Natural killer cell (primary cell): ENCODE data around the gene TCF7L2. TPM values are rescaled to one million over a fixed set of nuclear protein-coding genes. Genes with fewer than 3 reads are reported as not detected.

ENCODE experiments used
- ATAC-seq, 3 donors: fragments of 150-1000 bp in 2 of 3; fragments of 200-7000 bp in 1 of 3; cut with Tn5 transposase; 1 replicate in 1 of 3; 2 replicates in 2 of 3; pipeline ENCODE4 v1.10.0; 2021; ENCODE audit warnings: mild to moderate bottlenecking in 2 of 3, moderate library complexity in 2 of 3
- DNase-seq, 2 donors: peaks; one replicate each; pipeline versions ENCODE4 v3.0.0 to v3.0.0-alpha.2; 2013 to 2021; ENCODE audit warnings: mixed read lengths in 1 of 2
- H3K27ac ChIP-seq: one replicate; pipeline ENCODE4 v1.5.1; 2013; ENCODE audit warnings: mild to moderate bottlenecking, low read length
- H3K27me3 ChIP-seq: one replicate; pipeline ENCODE4 v1.6.1; 2013; ENCODE audit warnings: low read length; ENCODE audit not compliant: control insufficient read depth, insufficient read depth
- H3K36me3 ChIP-seq: one replicate; pipeline ENCODE4 v1.6.1; 2013; ENCODE audit warnings: low read length; ENCODE audit not compliant: control insufficient read depth, insufficient read depth
- H3K4me1 ChIP-seq: one replicate; pipeline ENCODE4 v1.6.1; 2013; ENCODE audit warnings: low read length; ENCODE audit not compliant: control insufficient read depth, insufficient read depth
- H3K4me3 ChIP-seq: one replicate; pipeline ENCODE4 v1.5.1; 2013; ENCODE audit warnings: low read length
- H3K9me3 ChIP-seq: one replicate; pipeline ENCODE4 v1.6.1; 2013; ENCODE audit warnings: low read length; ENCODE audit not compliant: control insufficient read depth, insufficient read depth
- H3K27ac Mint-ChIP-seq, 2 donors: one replicate each; pipeline ENCODE4 v1.8.0; 2022; ENCODE audit warnings: mild to moderate bottlenecking in 2 of 2, mixed read lengths in 2 of 2, moderate library complexity in 1 of 2
- H3K27me3 Mint-ChIP-seq, 2 donors: one replicate each; pipeline ENCODE4 v1.8.0; 2022; ENCODE audit warnings: low read depth in 2 of 2, mixed read lengths in 2 of 2
- H3K36me3 Mint-ChIP-seq: one replicate; pipeline ENCODE4 v1.8.0; 2022; ENCODE audit warnings: mixed read lengths
- H3K4me1 Mint-ChIP-seq, 2 donors: one replicate each; pipeline ENCODE4 v1.8.0; 2022; ENCODE audit warnings: mixed read lengths in 2 of 2
- H3K4me3 Mint-ChIP-seq: one replicate; pipeline ENCODE4 v1.8.0; 2022; ENCODE audit warnings: mild to moderate bottlenecking, moderate library complexity, mixed read lengths
- H3K9me3 Mint-ChIP-seq, 2 donors: one replicate each; pipeline ENCODE4 v1.8.0; 2022; ENCODE audit warnings: mixed read lengths in 2 of 2
- WGBS: methylation state at CpG from one replicate; pipeline ENCODE4 v1.1.7; 2013; ENCODE audit warnings: missing lambda C conversion rate; ENCODE audit not compliant: insufficient coverage; 5-methylcytosine and 5-hydroxymethylcytosine counted together
- intact Hi-C: fragments of 100-400 bp; cut with micrococcal nuclease; formaldehyde crosslinking; loops from one replicate; pipeline ENCODE4 v1.14.2; 2022
- total RNA-seq, 4 donors: library from RNA; stranded (reverse); fragments of 120-200 nt in 1 of 4; gene quantifications; one replicate each; pipeline versions ENCODE4 v1.2.3 to v1.2.4, GENCODE V29; 2013 to 2022
- TF ChIP-seq, protein P1 (sequence below): fragments of 200-600 bp; IDR thresholded peaks from one replicate; pipeline ENCODE4 v1.8.0; 2022; ENCODE audit warnings: antibody characterized with exemption

The TCF7L2 gene
- total RNA-seq, 3 donors from 2014 or later (not counting 1 experiment from before 2014, with no cell fraction given): 10.4 to 32.7 (median 15.3) TPM

DNA sequence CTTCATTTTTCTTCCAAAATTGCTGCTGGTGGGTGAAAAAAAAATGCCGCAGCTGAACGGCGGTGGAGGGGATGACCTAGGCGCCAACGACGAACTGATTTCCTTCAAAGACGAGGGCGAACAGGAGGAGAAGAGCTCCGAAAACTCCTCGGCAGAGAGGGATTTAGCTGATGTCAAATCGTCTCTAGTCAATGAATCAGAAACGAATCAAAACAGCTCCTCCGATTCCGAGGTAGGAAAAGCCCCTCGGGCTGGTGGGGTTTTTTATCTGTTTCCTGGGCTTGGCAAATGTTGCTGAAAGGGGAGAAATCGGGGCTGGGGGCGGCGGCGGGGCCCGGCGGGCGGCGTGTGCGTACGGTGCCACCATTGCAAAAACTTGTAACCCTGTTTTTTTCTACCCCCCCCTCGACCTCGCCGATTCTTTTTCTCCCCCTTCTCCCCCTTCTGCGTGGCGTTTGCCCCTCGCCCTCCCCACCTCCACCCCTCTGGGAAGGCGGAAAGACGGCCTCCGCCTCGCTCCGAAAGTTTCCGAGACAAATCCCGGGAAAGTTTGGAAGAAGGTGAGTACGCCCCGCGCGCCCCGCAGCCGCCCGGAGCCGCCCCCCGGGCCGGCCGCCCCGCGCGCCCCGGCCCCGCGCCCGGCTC lies 789 bp downstream of the TCF7L2 start:
- DNase-seq: peak; percentile 19 to 59
- Histone ChIP-seq H3K4me1 (peaks cover 22% of the 10 kb centered on the region), H3K4me3 (peak overlapping the region; percentile 53), H3K27ac (peak overlapping the region; percentile 54), H3K9me3 (no peaks in the 10 kb centered on the region), H3K27me3 (peaks cover 14% of the 10 kb centered on the region), H3K36me3 (no peaks in the 10 kb centered on the region)
- Mint-ChIP-seq H3K4me1 (peaks cover 30 to 45% of the 10 kb centered on the region in 2 donors), H3K9me3 (no peaks in the 10 kb centered on the region), H3K27ac (peak overlapping the region; percentile 75 to 76), H3K4me3 (peak overlapping the region; percentile 99), H3K27me3 (peaks cover 10 to 33% of the 10 kb centered on the region in 2 donors), H3K36me3 (no peaks in the 10 kb centered on the region)
- TF ChIP-seq, protein P1, sequence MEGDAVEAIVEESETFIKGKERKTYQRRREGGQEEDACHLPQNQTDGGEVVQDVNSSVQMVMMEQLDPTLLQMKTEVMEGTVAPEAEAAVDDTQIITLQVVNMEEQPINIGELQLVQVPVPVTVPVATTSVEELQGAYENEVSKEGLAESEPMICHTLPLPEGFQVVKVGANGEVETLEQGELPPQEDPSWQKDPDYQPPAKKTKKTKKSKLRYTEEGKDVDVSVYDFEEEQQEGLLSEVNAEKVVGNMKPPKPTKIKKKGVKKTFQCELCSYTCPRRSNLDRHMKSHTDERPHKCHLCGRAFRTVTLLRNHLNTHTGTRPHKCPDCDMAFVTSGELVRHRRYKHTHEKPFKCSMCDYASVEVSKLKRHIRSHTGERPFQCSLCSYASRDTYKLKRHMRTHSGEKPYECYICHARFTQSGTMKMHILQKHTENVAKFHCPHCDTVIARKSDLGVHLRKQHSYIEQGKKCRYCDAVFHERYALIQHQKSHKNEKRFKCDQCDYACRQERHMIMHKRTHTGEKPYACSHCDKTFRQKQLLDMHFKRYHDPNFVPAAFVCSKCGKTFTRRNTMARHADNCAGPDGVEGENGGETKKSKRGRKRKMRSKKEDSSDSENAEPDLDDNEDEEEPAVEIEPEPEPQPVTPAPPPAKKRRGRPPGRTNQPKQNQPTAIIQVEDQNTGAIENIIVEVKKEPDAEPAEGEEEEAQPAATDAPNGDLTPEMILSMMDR: no peak
- intact Hi-C loops: loop anchor here (5.0 kb wide), 1 partner anchor 431 kb away; no protein-coding TSS in a partner anchor
- peak in 2 of 3 donors; percentile 7 to 22 for ATAC-seq
- WGBS: under 1% methylated on average over 56 of the region's 56 CpGs

DNA sequence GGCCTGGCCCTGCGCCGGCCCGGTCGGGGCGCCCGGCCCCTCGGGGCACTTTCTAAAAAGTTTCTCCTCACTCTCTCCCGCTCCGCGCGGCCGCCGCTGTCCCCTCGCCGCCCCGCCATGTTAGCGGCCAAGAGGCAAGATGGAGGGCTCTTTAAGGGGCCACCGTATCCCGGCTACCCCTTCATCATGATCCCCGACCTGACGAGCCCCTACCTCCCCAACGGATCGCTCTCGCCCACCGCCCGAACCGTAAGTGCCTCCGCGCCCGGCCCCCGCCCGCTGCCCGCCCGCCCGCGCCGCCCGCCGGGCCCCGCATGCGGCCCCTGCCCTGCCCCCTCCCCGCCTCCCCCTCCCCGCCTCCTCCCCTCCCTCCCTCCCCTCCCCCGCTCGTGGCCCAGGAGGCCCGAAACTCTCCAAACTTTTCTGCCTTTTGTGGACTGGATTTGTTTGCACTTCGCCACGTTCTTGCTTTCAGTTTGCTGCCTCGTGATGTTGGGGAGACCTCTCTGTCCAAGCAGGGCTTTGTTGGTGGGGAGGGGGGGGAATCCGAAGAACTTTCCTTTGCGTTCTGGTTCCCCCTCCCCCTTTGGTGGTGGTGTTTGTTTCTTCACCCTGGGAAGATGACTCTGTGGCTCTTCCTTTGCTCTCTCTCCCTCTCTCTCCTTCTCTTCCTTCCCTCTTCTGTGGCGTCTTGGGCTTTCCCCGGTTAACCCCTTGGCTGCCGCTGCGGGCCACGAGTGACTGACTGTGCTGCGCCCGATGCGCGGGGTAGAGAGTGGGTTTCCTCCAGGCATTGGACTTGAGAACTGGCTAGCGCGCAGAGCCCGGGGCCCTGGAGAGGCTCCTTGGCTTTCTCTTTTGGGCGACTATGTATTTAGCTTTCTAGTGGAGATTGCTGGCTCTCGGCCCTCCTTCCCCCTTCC lies 1.6 kb downstream of the TCF7L2 start:
- WGBS: under 1% methylated on average over 41 of the region's 65 CpGs
- Histone ChIP-seq H3K9me3 (no peaks in the 10 kb centered on the region), H3K27ac (peak overlapping the region; percentile 29), H3K36me3 (no peaks in the 10 kb centered on the region), H3K4me3 (peak overlapping the region; percentile 53), H3K4me1 (peaks cover 22% of the 10 kb centered on the region), H3K27me3 (peaks cover 14% of the 10 kb centered on the region)
- no peaks in the 10 kb centered on the region for H3K9me3 Mint-ChIP-seq
- H3K27me3 Mint-ChIP-seq: peaks cover 13 to 40% of the 10 kb centered on the region in 2 donors
- peak overlapping the region; percentile 99 for H3K4me3 Mint-ChIP-seq
- H3K27ac Mint-ChIP-seq: peak overlapping the region; percentile 75 to 83
- peaks cover 30 to 47% of the 10 kb centered on the region in 2 donors for H3K4me1 Mint-ChIP-seq
- H3K36me3 Mint-ChIP-seq: no peaks in the 10 kb centered on the region
- intact Hi-C loops: loop anchor here (5.0 kb wide), 1 partner anchor 431 kb away; no protein-coding TSS in a partner anchor
- DNase-seq (peak; percentile 40 to 68), ATAC-seq (peak; percentile 46 to 61 (median 57))
- TF ChIP-seq, protein P1: no peak

DNA sequence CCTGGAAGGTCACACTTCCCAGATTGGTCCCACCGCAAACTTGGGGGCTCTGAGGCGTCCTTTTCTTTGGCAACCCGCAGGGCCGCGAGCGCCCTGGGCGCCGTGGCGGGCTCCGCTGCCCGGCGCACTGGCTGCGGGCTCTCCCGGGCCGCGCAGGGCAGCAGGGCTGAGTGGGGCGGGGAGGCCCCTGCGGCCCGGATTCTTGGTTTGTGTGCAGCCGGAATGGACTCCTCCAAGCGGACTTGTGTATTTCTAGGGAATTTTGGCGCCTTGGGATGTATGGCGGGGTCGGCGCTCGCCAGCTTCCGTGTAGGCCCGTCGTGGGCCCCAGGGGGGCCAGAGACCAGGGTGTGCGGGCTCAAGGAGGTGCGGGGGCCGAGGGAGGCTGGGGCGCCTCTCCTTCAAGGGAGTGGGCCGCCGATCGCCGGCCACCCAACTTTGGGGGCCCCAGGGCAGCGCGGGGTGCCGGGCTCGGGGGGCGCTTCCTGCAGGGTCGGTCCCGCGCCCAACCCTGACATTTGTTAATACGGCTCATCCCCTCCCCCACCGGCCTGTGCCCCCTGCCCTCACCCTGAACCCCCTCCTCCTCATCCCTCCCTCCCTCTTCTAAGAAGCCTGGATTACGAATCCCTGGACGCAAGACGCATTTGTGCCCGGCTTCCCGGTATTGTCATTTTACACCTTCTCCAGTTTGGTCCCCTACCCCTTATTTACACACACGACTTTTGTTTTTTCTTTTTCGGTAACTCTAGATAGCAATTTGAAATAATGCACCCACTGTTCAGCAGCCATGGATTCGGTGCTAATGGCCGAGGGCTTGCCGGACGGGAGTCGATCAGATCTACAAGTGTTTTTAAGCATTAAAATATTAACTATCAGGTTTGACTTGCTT lies 2.5 kb downstream of the TCF7L2 start:
- DNase-seq (peak in 1 of 2 donors; percentile 16), ATAC-seq (peak in 2 of 3 donors; percentile 9 to 25)
- H3K4me3 Mint-ChIP-seq: peak overlapping the region; percentile 99
- H3K36me3 ChIP-seq: no peaks in the 10 kb centered on the region
- peaks cover 18 to 48% of the 10 kb centered on the region in 2 donors for H3K27me3 Mint-ChIP-seq
- peak overlapping the region; percentile 75 to 83 for H3K27ac Mint-ChIP-seq
- H3K4me1 ChIP-seq: peaks cover 22% of the 10 kb centered on the region
- 10% methylated on average over 59 of the region's 59 CpGs for WGBS
- no peaks in the 10 kb centered on the region for H3K9me3 ChIP-seq
- H3K4me3 ChIP-seq: peak overlapping the region; percentile 53
- H3K27me3 ChIP-seq: peaks cover 14% of the 10 kb centered on the region
- H3K36me3 Mint-ChIP-seq: no peaks in the 10 kb centered on the region
- no peak overlapping the region for H3K27ac ChIP-seq
- H3K9me3 Mint-ChIP-seq: no peaks in the 10 kb centered on the region
- H3K4me1 Mint-ChIP-seq: peaks cover 30 to 47% of the 10 kb centered on the region in 2 donors
- TF ChIP-seq, protein P1: no peak
- intact Hi-C loops: loop anchor here (5.0 kb wide), 1 partner anchor 430 kb away; no protein-coding TSS in a partner anchor
